Type B pancreatic cell (in vitro differentiated cells): Measurements from ENCODE around the gene GOLGA6L26. TPM values are rescaled to one million over a fixed set of nuclear protein-coding genes. Genes with fewer than 3 reads are reported as not detected.
A peak's percentile ranks its signal among the peaks of the same experiment; 100 is the strongest.
"Not testable (repeated sequence)": the region's sequence is repeated elsewhere in the genome, so short reads cannot be mapped to it uniquely, and the experiment has no call there.

Experiments used
- DNase-seq: peaks from one replicate; pipeline ENCODE4 v3.0.0; 2021; ENCODE audit warnings: mixed read lengths; ENCODE audit not compliant: unreplicated experiment; ENCODE audit errors: extremely low spot score
- H3K27ac Mint-ChIP-seq: 2 replicates; pipeline ENCODE4 v1.8.0; 2021; ENCODE audit warnings: mild to moderate bottlenecking, mixed read lengths
- H3K27me3 Mint-ChIP-seq: 2 replicates; pipeline ENCODE4 v1.8.0; 2021; ENCODE audit warnings: mixed read lengths
- H3K36me3 Mint-ChIP-seq: 2 replicates; pipeline ENCODE4 v1.8.0; 2021; ENCODE audit warnings: mixed read lengths
- H3K4me1 Mint-ChIP-seq: one replicate; pipeline ENCODE4 v1.8.0; 2021; ENCODE audit warnings: mixed read lengths; ENCODE audit not compliant: unreplicated experiment
- H3K4me3 Mint-ChIP-seq: 2 replicates; pipeline ENCODE4 v1.8.0; 2021; ENCODE audit warnings: mild to moderate bottlenecking, mixed read lengths
- H3K9me3 Mint-ChIP-seq: 2 replicates; pipeline ENCODE4 v1.8.0; 2021; ENCODE audit warnings: mixed read lengths
- total RNA-seq: library from RNA; stranded (reverse); gene quantifications from 2 replicates; pipeline ENCODE4 v1.2.1, GENCODE V29; 2021; ENCODE audit warnings: low replicate concordance
- TF ChIP-seq, protein P1 (sequence below): fragments of 200-600 bp; sonication (generic); conservative IDR thresholded peaks from 2 replicates; pipeline ENCODE4 v1.5.0; 2021; ENCODE audit warnings: antibody characterized with exemption, mild to moderate bottlenecking

Gene GOLGA6L26
- total RNA-seq, 1 donor from 2014 or later: not detected

DNA sequence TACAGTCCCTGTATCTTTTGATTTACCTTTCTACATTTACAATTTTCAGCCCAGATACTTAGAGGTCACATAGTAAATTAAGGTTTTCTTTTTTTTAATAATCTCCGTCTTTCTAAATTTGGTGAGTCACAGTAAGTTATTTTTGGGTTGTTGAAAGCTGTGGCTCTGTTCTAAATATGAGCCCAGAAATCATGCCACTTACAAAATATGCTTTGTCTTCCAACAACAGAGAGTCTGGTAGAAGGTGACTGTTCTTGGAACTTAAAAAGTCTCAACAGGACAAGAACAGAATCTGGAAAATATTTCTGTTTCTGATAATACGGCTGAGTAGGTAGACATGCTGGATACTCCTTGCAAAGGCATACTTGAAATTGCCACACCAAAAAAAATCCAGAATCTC lies 36.6 kb upstream of the GOLGA6L26 start:
- no peaks in the 10 kb centered on the region for H3K27me3 Mint-ChIP-seq
- H3K4me1 Mint-ChIP-seq: no peaks in the 10 kb centered on the region
- H3K36me3 Mint-ChIP-seq: no peaks in the 10 kb centered on the region
- no peak for DNase-seq
- no peak overlapping the region for H3K4me3 Mint-ChIP-seq
- H3K9me3 Mint-ChIP-seq: no peaks in the 10 kb centered on the region
- TF ChIP-seq, protein P1, sequence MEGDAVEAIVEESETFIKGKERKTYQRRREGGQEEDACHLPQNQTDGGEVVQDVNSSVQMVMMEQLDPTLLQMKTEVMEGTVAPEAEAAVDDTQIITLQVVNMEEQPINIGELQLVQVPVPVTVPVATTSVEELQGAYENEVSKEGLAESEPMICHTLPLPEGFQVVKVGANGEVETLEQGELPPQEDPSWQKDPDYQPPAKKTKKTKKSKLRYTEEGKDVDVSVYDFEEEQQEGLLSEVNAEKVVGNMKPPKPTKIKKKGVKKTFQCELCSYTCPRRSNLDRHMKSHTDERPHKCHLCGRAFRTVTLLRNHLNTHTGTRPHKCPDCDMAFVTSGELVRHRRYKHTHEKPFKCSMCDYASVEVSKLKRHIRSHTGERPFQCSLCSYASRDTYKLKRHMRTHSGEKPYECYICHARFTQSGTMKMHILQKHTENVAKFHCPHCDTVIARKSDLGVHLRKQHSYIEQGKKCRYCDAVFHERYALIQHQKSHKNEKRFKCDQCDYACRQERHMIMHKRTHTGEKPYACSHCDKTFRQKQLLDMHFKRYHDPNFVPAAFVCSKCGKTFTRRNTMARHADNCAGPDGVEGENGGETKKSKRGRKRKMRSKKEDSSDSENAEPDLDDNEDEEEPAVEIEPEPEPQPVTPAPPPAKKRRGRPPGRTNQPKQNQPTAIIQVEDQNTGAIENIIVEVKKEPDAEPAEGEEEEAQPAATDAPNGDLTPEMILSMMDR: no peak
- no peak overlapping the region for H3K27ac Mint-ChIP-seq

DNA sequence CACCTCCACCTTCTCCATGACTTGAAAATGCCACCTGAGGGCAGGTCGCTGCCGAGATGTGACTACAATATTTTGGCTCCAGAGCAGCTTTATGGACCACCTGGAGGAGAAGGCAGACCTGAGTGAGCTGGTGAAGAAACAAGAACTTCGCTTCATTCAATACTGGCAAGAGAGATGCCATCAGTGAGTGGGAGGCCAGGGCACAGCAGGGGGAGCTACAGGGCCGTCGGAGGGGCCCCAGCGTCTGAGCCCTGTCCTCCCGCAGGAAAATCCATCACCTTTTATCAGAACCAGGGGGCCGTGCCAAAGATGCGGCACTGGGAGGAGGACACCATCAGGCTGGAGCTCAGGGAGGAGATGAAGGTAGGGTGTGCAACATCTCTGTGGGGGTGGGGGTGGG lies 30.3 kb upstream of the GOLGA6L26 start:
- H3K9me3 Mint-ChIP-seq, H3K4me3 Mint-ChIP-seq, H3K27ac Mint-ChIP-seq: not testable (repeated sequence)

DNA sequence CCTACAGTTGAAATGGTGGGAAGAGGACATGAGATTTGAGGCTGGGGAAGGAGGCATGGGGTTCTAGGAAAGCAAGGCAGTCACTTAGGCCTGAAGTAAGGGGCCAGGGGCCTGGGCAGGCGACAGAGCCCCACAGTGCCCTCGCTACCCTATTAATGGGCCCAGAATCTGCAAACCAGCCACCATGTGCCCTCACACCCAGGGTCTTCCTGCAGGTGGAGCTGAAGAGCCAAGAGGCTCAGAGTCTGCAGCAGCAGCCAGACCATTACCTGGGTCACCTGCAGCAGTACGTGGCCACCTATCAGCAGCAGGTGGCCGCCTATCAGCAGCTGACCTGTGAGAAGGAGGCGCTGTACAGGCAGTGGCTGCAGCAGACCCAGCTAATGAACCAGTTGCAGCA lies 28.6 kb upstream of the GOLGA6L26 start:
- H3K4me3 Mint-ChIP-seq, H3K9me3 Mint-ChIP-seq, DNase-seq, H3K27me3 Mint-ChIP-seq, H3K27ac Mint-ChIP-seq, H3K4me1 Mint-ChIP-seq, H3K36me3 Mint-ChIP-seq: not testable (repeated sequence)

More for the DNA sequence above, 30.3 kb upstream of the GOLGA6L26 start:
- H3K27me3 Mint-ChIP-seq, H3K4me1 Mint-ChIP-seq, H3K36me3 Mint-ChIP-seq, DNase-seq: not testable (repeated sequence)

DNA sequence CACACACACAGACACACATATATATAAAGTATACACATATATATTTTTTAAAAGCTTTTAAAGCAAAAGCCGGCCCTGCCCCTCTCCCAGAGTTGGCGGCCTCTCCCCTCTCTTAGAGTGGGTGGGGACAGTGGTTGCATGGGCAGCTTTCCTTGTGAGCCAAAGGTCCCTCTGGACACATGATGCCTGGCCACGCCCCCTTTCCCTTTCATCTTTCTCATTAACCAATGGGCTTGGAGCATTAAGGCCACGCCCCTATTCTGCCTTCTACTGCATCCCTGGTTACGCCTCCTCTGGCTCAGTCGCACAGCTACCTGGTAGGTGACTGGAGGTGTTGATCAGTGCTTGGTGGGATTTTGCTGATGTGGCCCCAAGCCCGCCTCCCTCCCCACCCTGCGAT lies 20.5 kb upstream of the GOLGA6L26 start, which contains the start of gene GOLGA8S:
Gene GOLGA8S (plus strand): TSS at position 301 of the 400 bp plus-strand sequence. CDS start 62 bp downstream, at position 363.
- H3K27me3 Mint-ChIP-seq, H3K4me1 Mint-ChIP-seq, DNase-seq: not testable (repeated sequence)

DNA sequence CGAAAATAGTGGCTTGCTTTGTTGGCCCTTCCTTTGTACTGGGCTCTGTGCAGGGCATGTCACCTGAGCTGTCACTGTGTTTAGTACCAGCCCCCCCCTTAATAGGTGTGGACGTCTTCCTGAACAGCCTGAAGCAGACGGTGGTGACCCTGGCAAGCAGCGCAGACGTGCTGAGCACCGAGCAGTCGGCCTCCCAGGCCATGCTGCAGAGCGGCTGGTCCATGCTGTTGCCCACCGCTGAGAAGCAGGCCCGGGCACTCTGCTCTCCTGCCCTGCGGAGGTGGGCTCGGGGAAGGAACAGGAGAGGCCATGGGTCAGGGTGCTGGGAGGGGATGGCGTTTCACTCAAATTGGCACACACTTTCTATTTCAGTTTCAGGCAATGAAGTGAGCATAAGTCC lies 22.8 kb downstream of the GOLGA6L26 start:
- H3K4me3 Mint-ChIP-seq, DNase-seq, H3K4me1 Mint-ChIP-seq, H3K27ac Mint-ChIP-seq, H3K27me3 Mint-ChIP-seq, H3K9me3 Mint-ChIP-seq, H3K36me3 Mint-ChIP-seq: not testable (repeated sequence)

More for the DNA sequence above, 20.5 kb upstream of the GOLGA6L26 start, which contains the start of gene GOLGA8S:
- not testable (repeated sequence) for H3K9me3 Mint-ChIP-seq, H3K4me3 Mint-ChIP-seq, H3K36me3 Mint-ChIP-seq, H3K27ac Mint-ChIP-seq

DNA sequence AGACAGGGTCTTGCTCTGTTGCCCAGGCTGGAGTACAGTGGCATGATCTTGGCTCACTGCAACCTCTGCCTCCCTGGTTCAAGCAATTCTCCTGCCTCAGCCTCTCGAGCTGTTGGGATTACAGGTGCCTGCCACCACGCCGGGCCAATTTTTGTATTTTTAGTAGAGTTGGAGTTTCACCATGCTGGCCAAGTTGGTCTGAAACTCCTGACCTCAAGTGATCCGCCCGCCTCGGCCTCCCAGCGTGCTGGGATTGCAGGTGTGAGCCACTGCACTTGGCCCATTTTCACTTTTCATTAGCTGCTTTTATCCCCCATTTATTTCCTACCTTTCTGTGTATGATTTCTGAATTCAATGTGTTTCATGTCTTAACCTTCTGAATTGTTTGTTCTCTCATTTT lies 28.1 kb downstream of the GOLGA6L26 start:
- peak overlapping the region; percentile 71 for H3K4me3 Mint-ChIP-seq
- not testable (repeated sequence) for H3K4me1 Mint-ChIP-seq, H3K27me3 Mint-ChIP-seq, H3K9me3 Mint-ChIP-seq, H3K27ac Mint-ChIP-seq, DNase-seq
- H3K36me3 Mint-ChIP-seq: peaks cover 11% of the 10 kb centered on the region

DNA sequence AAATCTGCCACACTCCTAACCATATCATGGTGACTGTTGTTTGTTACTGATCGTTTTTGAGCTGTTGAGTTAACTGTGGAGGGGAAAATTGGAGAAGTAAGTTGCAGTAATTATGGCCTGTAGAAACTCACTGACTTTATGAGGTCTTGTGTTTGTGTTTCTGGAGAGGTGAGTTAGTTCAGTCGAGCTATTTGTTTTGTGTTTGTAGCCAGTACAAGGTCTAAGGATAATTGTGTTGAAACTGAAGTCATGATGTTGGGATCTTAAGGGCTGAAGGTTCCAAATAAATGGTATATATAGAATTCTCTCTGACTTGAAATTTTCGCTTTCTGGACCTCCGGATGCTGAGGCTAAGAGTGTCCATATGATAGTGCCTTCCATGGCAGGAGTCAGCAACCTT lies 29.2 kb downstream of the GOLGA6L26 start:
- Mint-ChIP-seq H3K27ac (peak overlapping the region; percentile 82), H3K36me3 (peaks cover 11% of the 10 kb centered on the region), H3K4me3 (peak overlapping the region; percentile 92)
- not testable (repeated sequence) for H3K9me3 Mint-ChIP-seq, DNase-seq, H3K4me1 Mint-ChIP-seq, H3K27me3 Mint-ChIP-seq

DNA sequence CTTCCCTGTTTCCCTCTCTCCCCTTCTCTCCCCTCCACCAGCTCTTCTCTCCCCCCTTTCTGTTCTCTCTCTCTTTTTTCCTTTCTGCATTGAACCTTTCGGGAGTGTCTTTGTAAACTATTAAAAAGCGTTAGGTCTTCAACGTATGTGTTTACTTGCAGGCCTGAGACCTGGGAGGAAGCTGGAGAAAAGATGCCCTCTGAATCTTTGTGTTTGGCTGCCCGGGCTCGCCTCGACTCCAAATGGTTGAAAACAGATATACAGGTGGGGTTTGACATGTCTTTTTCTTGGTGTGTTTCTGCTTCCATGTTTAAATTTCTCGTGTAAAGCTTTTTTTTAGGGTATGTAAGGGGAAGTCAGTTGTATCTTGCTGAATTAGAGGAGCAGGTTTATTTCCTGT lies 29.7 kb downstream of the GOLGA6L26 start:
- not testable (repeated sequence) for H3K27me3 Mint-ChIP-seq, H3K9me3 Mint-ChIP-seq, H3K4me1 Mint-ChIP-seq, H3K36me3 Mint-ChIP-seq, DNase-seq
- peak overlapping the region; percentile 82 for H3K27ac Mint-ChIP-seq
- peak overlapping the region; percentile 92 for H3K4me3 Mint-ChIP-seq

DNA sequence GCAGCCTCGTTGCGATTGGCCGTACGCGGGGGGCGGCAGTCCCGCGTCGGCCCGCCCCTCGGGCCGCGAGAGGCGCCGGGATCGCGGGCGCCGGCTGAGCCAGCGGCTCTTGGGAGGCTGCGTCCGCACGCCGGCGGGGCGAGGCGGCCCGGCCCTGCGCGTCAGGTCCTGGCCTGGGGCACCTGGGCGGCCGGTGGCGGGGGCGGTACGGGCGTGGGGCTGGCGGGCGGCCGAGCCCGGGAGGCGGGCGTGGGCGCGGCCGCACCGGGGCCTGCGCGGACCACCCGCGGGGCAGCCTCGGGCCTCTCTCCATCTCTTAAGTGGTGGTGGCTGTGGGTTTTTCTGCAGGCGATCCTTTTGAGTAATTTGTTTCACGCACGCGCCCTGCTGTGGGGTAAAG lies 30.3 kb downstream of the GOLGA6L26 start:
- H3K27ac Mint-ChIP-seq, DNase-seq, H3K4me1 Mint-ChIP-seq, H3K27me3 Mint-ChIP-seq, H3K9me3 Mint-ChIP-seq, H3K36me3 Mint-ChIP-seq: not testable (repeated sequence)
- H3K4me3 Mint-ChIP-seq: peak overlapping the region; percentile 92

DNA sequence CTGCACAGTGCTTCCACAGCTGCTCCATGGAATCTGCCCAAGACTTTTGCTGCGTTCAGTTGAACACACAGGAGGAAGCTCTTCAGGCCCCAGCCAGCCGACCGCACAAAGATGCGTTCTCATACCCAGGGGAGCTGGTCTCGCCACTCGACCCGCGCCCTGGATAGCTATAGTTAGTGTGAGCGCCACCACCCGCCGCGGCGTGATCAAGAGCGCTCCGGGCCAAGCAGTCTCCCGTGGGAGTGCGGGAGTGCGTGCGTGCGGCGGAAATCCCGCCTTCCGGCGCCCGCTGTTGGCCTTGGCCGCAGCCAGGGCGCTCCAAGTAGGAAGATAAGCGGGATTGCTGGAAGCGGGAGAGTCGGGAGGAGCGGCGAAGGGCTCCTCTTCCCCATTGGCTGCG lies 30.8 kb downstream of the GOLGA6L26 start:
- H3K27ac Mint-ChIP-seq, H3K36me3 Mint-ChIP-seq, DNase-seq, H3K9me3 Mint-ChIP-seq, H3K4me1 Mint-ChIP-seq, H3K4me3 Mint-ChIP-seq, H3K27me3 Mint-ChIP-seq: not testable (repeated sequence)

Other genes starting within 250 kb of the GOLGA6L26 start
- not detected in 2 replicates for gene GOLGA6L1, start 197.4 kb downstream of the GOLGA6L26 start, total RNA-seq
- gene GOLGA8S, start 20.6 kb upstream of the GOLGA6L26 start, total RNA-seq: 0.19 TPM in 1 of 2 replicates, not detected in the other
- not detected in 2 replicates for gene GOLGA6L2, start 113.0 kb upstream of the GOLGA6L26 start, total RNA-seq
- 0.34 TPM in 1 of 2 replicates, not detected in the other for gene MKRN3, start 231.5 kb upstream of the GOLGA6L26 start, total RNA-seq